HepG2 (cell line): ENCODE results near the gene LRBA. TPM values are rescaled to one million over a fixed set of nuclear protein-coding genes. Genes with fewer than 3 reads are reported as not detected.

Experiments used
- ATAC-seq: fragments of 200-7000 bp; cut with Tn5 transposase; 3 replicates; pipeline ENCODE4 v1.9.1; 2020; ENCODE audit warnings: mild to moderate bottlenecking, moderate library complexity
- BruUV-seq: library from RNA; stranded (reverse); fragments of 400-500 nt; replicated peaks from 2 replicates; lab custom pipeline; 2021; lab: Mats Ljungman, UMichigan
- CTCF ChIA-PET: fragments of 300-600 bp; formaldehyde crosslinking; extraction: SDS; loops from one replicate; lab custom pipeline; 2021; ENCODE audit warnings: low total read pairs, inconsistent platforms, low intra/inter-chr PET ratio; lab: Yijun Ruan, JAX
- POLR2A ChIA-PET: fragments of 350-600 bp; sonication (Branson Sonifier 250); formaldehyde crosslinking; loops from one replicate; lab custom pipeline; 2020; ENCODE audit warnings: antibody characterized with exemption, inconsistent platforms; lab: Yijun Ruan, JAX
- DNase-seq: peaks from one replicate; pipeline ENCODE4 v3.0.0-alpha.2; 2015; ENCODE audit warnings: low spot score
- FAIRE-seq: peaks from 3 replicates; lab custom pipeline; 2011; peaks lifted over from hg19 to GRCh38; lab: Jason Lieb, UNC
- H2AFZ ChIP-seq: one replicate; pipeline ENCODE4 v1.6.1; 2011; ENCODE audit warnings: low read length, inconsistent platforms
- H3K27ac ChIP-seq: fragments of 300-600 bp; 3 replicates; pipeline ENCODE4 v1.8.0; 2011; ENCODE audit warnings: mixed run types, mild to moderate bottlenecking, mixed read lengths, low read length, inconsistent platforms; ENCODE audit not compliant: insufficient read depth; ENCODE audit errors: extremely low read length
- H3K27me3 ChIP-seq, 2 experiments: fragments of 200-600 bp in 1 of 2; 2 replicates in 1 of 2; 3 replicates in 1 of 2; pipeline versions ENCODE4 v1.6.0 to v1.8.0; 2011; ENCODE audit warnings: low read length in 2 of 2, mild to moderate bottlenecking in 2 of 2, moderate library complexity in 2 of 2, inconsistent platforms in 1 of 2; ENCODE audit not compliant: insufficient read depth in 2 of 2, control insufficient read depth in 1 of 2
- H3K36me3 ChIP-seq, 2 experiments: fragments of 200-600 bp in 1 of 2; replicated peaks in 1 of 2; 2 replicates in 1 of 2; 3 replicates in 1 of 2; pipeline versions ENCODE4 v1.5.1 to v1.8.0; 2011; ENCODE audit warnings: low read length in 2 of 2, inconsistent platforms in 1 of 2; ENCODE audit not compliant: insufficient read depth in 2 of 2, control insufficient read depth in 1 of 2
- H3K4me1 ChIP-seq: 2 replicates; pipeline ENCODE4 v1.5.1; 2012; ENCODE audit warnings: low read length, inconsistent platforms; ENCODE audit not compliant: insufficient read depth
- H3K4me2 ChIP-seq: 2 replicates; pipeline ENCODE4 v1.6.0; 2011; ENCODE audit warnings: low read depth, low read length, inconsistent platforms
- H3K4me3 ChIP-seq, 3 experiments: fragments of 200-600 bp in 1 of 3; sonication (generic), shearing (Covaris generic) in 1 of 3; replicated peaks in 1 of 3; 2 replicates each; pipeline ENCODE4 v1.5.1; 2011 to 2016; ENCODE audit warnings: low read length in 3 of 3, inconsistent platforms in 2 of 3, low read depth in 2 of 3, mild to moderate bottlenecking in 2 of 3, control low read depth in 1 of 3, mixed read lengths in 1 of 3; ENCODE audit not compliant: insufficient read depth in 1 of 3
- H3K79me2 ChIP-seq: one replicate; pipeline ENCODE4 v1.6.1; 2011; ENCODE audit warnings: low read length, inconsistent platforms; ENCODE audit not compliant: insufficient read depth
- H3K9ac ChIP-seq: 2 replicates; pipeline ENCODE4 v1.6.0; 2011; ENCODE audit warnings: mild to moderate bottlenecking, low read depth, low read length, inconsistent platforms; ENCODE audit not compliant: insufficient read depth
- H3K9me3 ChIP-seq: 2 replicates; pipeline ENCODE4 v1.5.1; 2012; ENCODE audit warnings: mild to moderate bottlenecking, low read length
- H4K20me1 ChIP-seq: 2 replicates; pipeline ENCODE4 v1.6.0; 2011; ENCODE audit warnings: inconsistent platforms, mild to moderate bottlenecking, low read length, moderate library complexity; ENCODE audit not compliant: insufficient read depth
- ARNTL ChIP-seq: sonication (generic); formaldehyde crosslinking; IDR thresholded peaks from 2 replicates; pipeline ENCODE4 v1.4.0; 2020; ENCODE audit warnings: mild to moderate bottlenecking, missing genetic modification reagents
- KAT2B ChIP-seq: fragments of 150-350 bp; IDR thresholded peaks from 2 replicates; pipeline ENCODE4 v1.6.1; 2014; ENCODE audit warnings: low read depth, low read length, borderline replicate concordance
- ONECUT2 ChIP-seq: sonication (generic); formaldehyde crosslinking; IDR thresholded peaks from 2 replicates; pipeline ENCODE4 v1.4.0; 2020; ENCODE audit warnings: missing genetic modification reagents
- ZFP36L2 ChIP-seq: sonication (generic); formaldehyde crosslinking; IDR thresholded peaks from 2 replicates; pipeline ENCODE4 v1.4.0; 2020; ENCODE audit warnings: missing genetic modification reagents
- ZNF10 ChIP-seq: sonication (generic); formaldehyde crosslinking; IDR thresholded peaks from 2 replicates; pipeline ENCODE4 v1.4.0; 2020; ENCODE audit warnings: mild to moderate bottlenecking, low read depth, missing genetic modification reagents, borderline replicate concordance
- ZNF720 ChIP-seq: sonication (generic); formaldehyde crosslinking; IDR thresholded peaks from 2 replicates; pipeline ENCODE4 v1.4.0; 2020; ENCODE audit warnings: missing genetic modification reagents
- WGBS: methylation state at CpG from one replicate; pipeline ENCODE4 v1.1.6; 2017; ENCODE audit warnings: low lambda C conversion rate; 5-methylcytosine and 5-hydroxymethylcytosine counted together
- in situ Hi-C: cut with HindIII; loops from 2 replicates; pipeline ENCODE4 v1.10.0; 2017; ENCODE audit warnings: low pct_unique_long_range_greater_than_20kb; ENCODE audit not compliant: extremely low pct_ligation_motif_present
- intact Hi-C: fragments of 100-400 bp; cut with micrococcal nuclease; formaldehyde crosslinking; loops from one replicate; pipeline ENCODE4 v1.10.0; 2022; ENCODE audit not compliant: unreplicated experiment
- polyA plus RNA-seq, 8 experiments: library from polyadenylated mRNA; depleted of rRNA in 3 of 8; stranded (reverse) in 7 of 8; unstranded in 1 of 8; fragments of >200 nt; fragmentation: Illumina TruSeq in 4 of 8; extraction: Trizol in 4 of 8; gene quantifications; 2 replicates each; pipeline versions ENCODE4 v1.2.1 to v1.2.3, GENCODE V29; 2011 to 2016; ENCODE audit warnings: low read depth in 4 of 8, missing spikeins in 1 of 8, mixed read lengths in 1 of 8; ENCODE audit not compliant: insufficient read depth in 1 of 8
- total RNA-seq, 5 experiments: library from RNA; depleted of rRNA; stranded (reverse); fragments of >200 nt; fragmentation: Illumina TruSeq; extraction: Trizol; gene quantifications; 2 replicates each; pipeline ENCODE4 v1.2.3, GENCODE V29; 2016; ENCODE audit warnings: low read depth in 1 of 5

The LRBA gene
- total and polyA plus RNA-seq, 2 of the 13 experiments (the other 11 are each of a cell fraction or from before 2014, with no cell fraction given) = 21.0 to 37.2 TPM

- Histone ChIP-seq H3K9ac (no peak overlapping the region), H3K36me3 (no peaks in the 10 kb centered on the region), H2AFZ (no peak overlapping the region), H3K27me3 (no peaks in the 10 kb centered on the region), H3K4me3 (no peak overlapping the region), H3K79me2 (no peaks in the 10 kb centered on the region), H3K9me3 (no peaks in the 10 kb centered on the region), H3K4me1 (peaks cover 49% of the 10 kb centered on the region), H3K27ac (no peak overlapping the region), H3K4me2 (no peak overlapping the region), H4K20me1 (no peaks in the 10 kb centered on the region)
- in situ Hi-C loops = no loop called here
- ChIA-PET POLR2A (interaction anchor here (1.7 kb wide), 1 partner anchor 9 kb away, joined by 3 read pairs; no protein-coding TSS in a partner anchor), CTCF (no interaction called here)
- intact Hi-C loops = no loop called here
- no TSS peak for BruUV-seq
- FAIRE-seq = no peak
- 71% methylated on average over 14 of the region's 16 CpGs for WGBS
- TF ChIP-seq KAT2B (no peak), ARNTL (CRISPR knock-in tag) (no peak)
- DNase-seq = no peak
- no peak for ATAC-seq
Observed at GRCh38 chr4:150255610-150256224, 759.4 kb downstream of the LRBA start.

DNA sequence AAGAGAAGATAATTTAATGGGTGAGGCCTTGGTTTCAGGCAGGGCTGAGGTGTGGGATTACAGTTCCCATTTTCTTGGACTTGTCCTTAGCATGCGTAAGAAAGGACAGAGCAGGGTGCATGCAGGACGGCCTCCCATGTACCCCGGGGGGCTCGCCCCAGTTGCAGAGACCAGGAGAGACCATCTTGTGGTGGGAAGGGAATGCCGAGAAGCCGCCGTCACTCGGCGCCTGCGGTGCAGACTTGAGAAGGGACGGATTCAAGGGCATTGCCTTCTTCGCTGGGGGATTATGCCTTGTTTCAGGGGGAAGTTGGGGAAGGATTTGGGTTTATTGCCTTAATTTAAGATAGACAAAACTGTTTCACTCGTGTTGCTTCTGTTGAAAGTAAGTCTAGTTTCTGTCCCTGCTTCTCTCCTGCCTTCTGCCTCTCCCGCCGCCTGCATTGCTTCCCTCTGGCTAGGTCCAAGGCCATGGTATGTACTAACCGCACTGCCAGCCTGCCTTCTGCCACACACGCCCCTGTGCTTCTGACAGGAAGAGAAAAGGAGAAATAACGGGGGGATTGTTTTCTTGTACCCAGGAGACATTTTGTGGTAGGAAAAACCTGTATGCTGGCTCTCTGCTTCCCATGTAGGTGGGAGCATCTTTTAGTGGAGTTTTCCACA lies 761.0 kb downstream of the LRBA start:
- FAIRE-seq = no peak
- H3K79me2 ChIP-seq = no peaks in the 10 kb centered on the region
- H3K36me3 ChIP-seq = no peaks in the 10 kb centered on the region
- in situ Hi-C loops (no loop called here), intact Hi-C loops (no loop called here)
- H3K4me2 ChIP-seq = no peak overlapping the region
- BruUV-seq = no TSS peak
- H2AFZ ChIP-seq = no peak overlapping the region
- CTCF ChIA-PET = no interaction called here
- POLR2A ChIA-PET = interaction anchor here (1.7 kb wide), 1 partner anchor 11 kb away, joined by 3 read pairs; no protein-coding TSS in a partner anchor
- 69% methylated on average over 18 of the region's 18 CpGs for WGBS
- ATAC-seq = no peak
- no peak for DNase-seq
- H3K4me3 ChIP-seq = no peak overlapping the region
- no peak overlapping the region for H3K9ac ChIP-seq
- H3K9me3 ChIP-seq = no peaks in the 10 kb centered on the region
- H3K4me1 ChIP-seq = peaks cover 57% of the 10 kb centered on the region
- no peaks in the 10 kb centered on the region for H3K27me3 ChIP-seq
- no peaks in the 10 kb centered on the region for H4K20me1 ChIP-seq
- no peak for TF ChIP-seq ZFP36L2 (CRISPR knock-in tag)
- no peak for TF ChIP-seq ZNF10
- no peak for TF ChIP-seq ONECUT2 (CRISPR knock-in tag)
- no peak for TF ChIP-seq ZNF720 (CRISPR knock-in tag)
- no peak overlapping the region for H3K27ac ChIP-seq
